Measurements from ENCODE around the gene GTF2H3.

DNA sequence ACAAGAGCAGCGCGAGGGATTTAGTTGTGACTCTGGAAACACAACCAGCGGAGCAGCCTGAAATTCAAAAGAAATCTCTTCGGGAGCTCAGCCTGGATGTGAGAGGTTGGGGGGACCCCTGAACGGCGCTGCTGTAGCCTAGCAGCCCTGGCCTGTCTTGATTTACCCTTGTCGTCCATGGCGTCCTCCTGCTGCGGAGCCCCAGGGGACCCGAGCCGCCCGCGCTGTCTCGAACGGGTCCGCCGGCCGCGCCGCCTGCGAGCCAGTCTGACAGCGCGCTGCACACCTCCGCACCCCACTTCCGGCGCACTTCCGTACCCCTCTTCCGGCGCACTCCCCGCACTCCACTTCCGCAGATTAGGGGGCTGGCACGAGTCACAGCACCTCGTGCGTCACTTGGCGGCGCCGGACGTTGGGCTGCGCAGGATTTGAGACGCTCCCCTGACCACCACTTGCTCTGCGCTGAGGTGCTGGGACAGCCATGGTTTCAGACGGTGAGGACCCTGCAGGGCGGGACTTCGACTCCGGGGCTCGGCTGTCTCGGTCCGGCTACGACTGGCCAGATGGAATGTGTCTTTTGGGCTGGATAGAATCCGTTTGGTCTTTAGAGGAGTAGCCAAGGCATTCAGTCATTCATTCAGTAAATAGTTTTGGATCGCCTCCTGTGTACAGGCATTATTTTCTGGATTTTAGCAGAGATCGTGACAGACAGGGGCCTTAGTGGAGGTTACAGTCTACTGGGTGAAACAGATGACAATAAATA, at the start of gene GTF2H3, which contains the start of gene EIF2B1:
- TF ChIP-seq, protein P1, sequence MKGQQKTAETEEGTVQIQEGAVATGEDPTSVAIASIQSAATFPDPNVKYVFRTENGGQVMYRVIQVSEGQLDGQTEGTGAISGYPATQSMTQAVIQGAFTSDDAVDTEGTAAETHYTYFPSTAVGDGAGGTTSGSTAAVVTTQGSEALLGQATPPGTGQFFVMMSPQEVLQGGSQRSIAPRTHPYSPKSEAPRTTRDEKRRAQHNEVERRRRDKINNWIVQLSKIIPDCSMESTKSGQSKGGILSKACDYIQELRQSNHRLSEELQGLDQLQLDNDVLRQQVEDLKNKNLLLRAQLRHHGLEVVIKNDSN (IDR thresholded peaks at IDR 0.05) = peak; percentile 61
- TF ChIP-seq TCF12 (IDR thresholded peaks at IDR 0.05; ENCODE audit: low read depth) (peak; percentile 65; the same call in 1 of the 2 replicates), EP300 (IDR thresholded peaks at IDR 0.05; ENCODE audit: borderline replicate concordance) (no peak; the same call in 1 of the 2 replicates), TAF1 (IDR thresholded peaks at IDR 0.05; ENCODE audit: low read depth) (peak; percentile 97), CEBPB (IDR thresholded peaks at IDR 0.05) (no peak), RAD21 (IDR thresholded peaks at IDR 0.05; ENCODE audit: low read depth) (no peak), CREB1 (IDR thresholded peaks at IDR 0.05; ENCODE audit: low read depth) (peak; percentile 100), YY1 (IDR thresholded peaks at IDR 0.05; ENCODE audit: low read depth) (peak; percentile 89), EGR1 (IDR thresholded peaks at IDR 0.05) (peak; percentile 53), NFIC (IDR thresholded peaks at IDR 0.05) (peak; percentile 56; the same call in 1 of the 2 replicates)
- TF ChIP-seq, protein P2, sequence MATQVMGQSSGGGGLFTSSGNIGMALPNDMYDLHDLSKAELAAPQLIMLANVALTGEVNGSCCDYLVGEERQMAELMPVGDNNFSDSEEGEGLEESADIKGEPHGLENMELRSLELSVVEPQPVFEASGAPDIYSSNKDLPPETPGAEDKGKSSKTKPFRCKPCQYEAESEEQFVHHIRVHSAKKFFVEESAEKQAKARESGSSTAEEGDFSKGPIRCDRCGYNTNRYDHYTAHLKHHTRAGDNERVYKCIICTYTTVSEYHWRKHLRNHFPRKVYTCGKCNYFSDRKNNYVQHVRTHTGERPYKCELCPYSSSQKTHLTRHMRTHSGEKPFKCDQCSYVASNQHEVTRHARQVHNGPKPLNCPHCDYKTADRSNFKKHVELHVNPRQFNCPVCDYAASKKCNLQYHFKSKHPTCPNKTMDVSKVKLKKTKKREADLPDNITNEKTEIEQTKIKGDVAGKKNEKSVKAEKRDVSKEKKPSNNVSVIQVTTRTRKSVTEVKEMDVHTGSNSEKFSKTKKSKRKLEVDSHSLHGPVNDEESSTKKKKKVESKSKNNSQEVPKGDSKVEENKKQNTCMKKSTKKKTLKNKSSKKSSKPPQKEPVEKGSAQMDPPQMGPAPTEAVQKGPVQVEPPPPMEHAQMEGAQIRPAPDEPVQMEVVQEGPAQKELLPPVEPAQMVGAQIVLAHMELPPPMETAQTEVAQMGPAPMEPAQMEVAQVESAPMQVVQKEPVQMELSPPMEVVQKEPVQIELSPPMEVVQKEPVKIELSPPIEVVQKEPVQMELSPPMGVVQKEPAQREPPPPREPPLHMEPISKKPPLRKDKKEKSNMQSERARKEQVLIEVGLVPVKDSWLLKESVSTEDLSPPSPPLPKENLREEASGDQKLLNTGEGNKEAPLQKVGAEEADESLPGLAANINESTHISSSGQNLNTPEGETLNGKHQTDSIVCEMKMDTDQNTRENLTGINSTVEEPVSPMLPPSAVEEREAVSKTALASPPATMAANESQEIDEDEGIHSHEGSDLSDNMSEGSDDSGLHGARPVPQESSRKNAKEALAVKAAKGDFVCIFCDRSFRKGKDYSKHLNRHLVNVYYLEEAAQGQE (IDR thresholded peaks at IDR 0.05; ENCODE audit: low read depth) = no peak
- TF ChIP-seq, protein P3, sequence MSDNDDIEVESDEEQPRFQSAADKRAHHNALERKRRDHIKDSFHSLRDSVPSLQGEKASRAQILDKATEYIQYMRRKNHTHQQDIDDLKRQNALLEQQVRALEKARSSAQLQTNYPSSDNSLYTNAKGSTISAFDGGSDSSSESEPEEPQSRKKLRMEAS (IDR thresholded peaks at IDR 0.05) = peak; percentile 97
